ENCODE measurements around the gene TLX3. TPM values are rescaled to one million over a fixed set of nuclear protein-coding genes. Genes with fewer than 3 reads are reported as not detected.
"Not testable (repeated sequence)": the region's sequence is repeated elsewhere in the genome, so short reads cannot be mapped to it uniquely, and the experiment has no call there.

The TLX3 gene
- under 1 TPM in 1 of 4 donors, not detected in 3; 0.10 TPM for polyA plus RNA-seq (ENCODE audit: insufficient read length in 4 of 4)

- no peak for DNase-seq (ENCODE audit: low read depth in 4 of 4, low spot score in 3 of 4)
Observed at GRCh38 chr5:171308453-171309275, at the start of gene TLX3. TLX3 (plus strand) TSS chr5:171309248; CDS start chr5:171309366, 118 bp downstream.

- no peak for DNase-seq (ENCODE audit: low read depth in 4 of 4, low spot score in 3 of 4)
Observed at GRCh38 chr5:171261361-171261760, 47.7 kb upstream of the TLX3 start.

- no peak for DNase-seq (ENCODE audit: low read depth in 4 of 4, low spot score in 3 of 4)
Observed at GRCh38 chr5:171261904-171262303, 47.1 kb upstream of the TLX3 start.

- no peak for DNase-seq (ENCODE audit: low read depth in 4 of 4, low spot score in 3 of 4)
Observed at GRCh38 chr5:171263181-171263580, 45.9 kb upstream of the TLX3 start.

- no peak for DNase-seq (ENCODE audit: low read depth in 4 of 4, low spot score in 3 of 4)
Observed at GRCh38 chr5:171264843-171265242, 44.2 kb upstream of the TLX3 start.

GRCh38 chr5:171268700-171269620 is 40.1 kb upstream of the TLX3 start:
- no peak for DNase-seq (ENCODE audit: low read depth in 4 of 4, low spot score in 3 of 4)

GRCh38 chr5:171269717-171270116 is 39.3 kb upstream of the TLX3 start:
- DNase-seq (ENCODE audit: low read depth in 4 of 4, low spot score in 3 of 4) = no peak

- no peak for DNase-seq (ENCODE audit: low read depth in 4 of 4, low spot score in 3 of 4)
Observed at GRCh38 chr5:171270136-171270535, 38.9 kb upstream of the TLX3 start.

GRCh38 chr5:171271798-171272197 is 37.2 kb upstream of the TLX3 start:
- no peak for DNase-seq (ENCODE audit: low read depth in 4 of 4, low spot score in 3 of 4)

GRCh38 chr5:171272996-171273970 is 35.8 kb upstream of the TLX3 start:
- no peak for DNase-seq (ENCODE audit: low read depth in 4 of 4, low spot score in 3 of 4)

GRCh38 chr5:171275841-171276544 is 33.1 kb upstream of the TLX3 start:
- DNase-seq (ENCODE audit: low read depth in 4 of 4, low spot score in 3 of 4) = no peak

GRCh38 chr5:171283753-171284152 is 25.3 kb upstream of the TLX3 start:
- no peak for DNase-seq (ENCODE audit: low read depth in 4 of 4, low spot score in 3 of 4)

GRCh38 chr5:171285465-171285864 is 23.6 kb upstream of the TLX3 start:
- no peak for DNase-seq (ENCODE audit: low read depth in 4 of 4, low spot score in 3 of 4)

- no peak for DNase-seq (ENCODE audit: low read depth in 4 of 4, low spot score in 3 of 4)
Observed at GRCh38 chr5:171288066-171288465, 21.0 kb upstream of the TLX3 start.

GRCh38 chr5:171291371-171291770 is 17.7 kb upstream of the TLX3 start:
- DNase-seq (ENCODE audit: low read depth in 4 of 4, low spot score in 3 of 4) = no peak

- no peak for DNase-seq (ENCODE audit: low read depth in 4 of 4, low spot score in 3 of 4)
Observed at GRCh38 chr5:171295299-171295698, 13.7 kb upstream of the TLX3 start.

GRCh38 chr5:171295801-171296200 is 13.2 kb upstream of the TLX3 start:
- no peak for DNase-seq (ENCODE audit: low read depth in 4 of 4, low spot score in 3 of 4)

GRCh38 chr5:171297941-171298340 is 11.1 kb upstream of the TLX3 start:
- not testable (repeated sequence) for DNase-seq (ENCODE audit: low read depth in 4 of 4, low spot score in 3 of 4)

GRCh38 chr5:171299228-171299627 is 9.8 kb upstream of the TLX3 start:
- no peak for DNase-seq (ENCODE audit: low read depth in 4 of 4, low spot score in 3 of 4)

- DNase-seq (ENCODE audit: low read depth in 4 of 4, low spot score in 3 of 4) = no peak
Observed at GRCh38 chr5:171299851-171300250, 9.2 kb upstream of the TLX3 start.

All from right renal pelvis (tissue), 4 donors.